WTC11 (cell line): ENCODE measurements around the gene CEACAM16. TPM values are rescaled to one million over a fixed set of nuclear protein-coding genes. Genes with fewer than 3 reads are reported as not detected.
A peak's percentile ranks its signal among the peaks of the same experiment; 100 is the strongest.

Experiments
- ATAC-seq: fragments of 200-7000 bp; cut with Tn5 transposase; 2 replicates; pipeline ENCODE4 v1.10.0; 2021; ENCODE audit warnings: mild to moderate bottlenecking, moderate library complexity
- CTCF ChIA-PET: fragments of 300-600 bp; sonication (Branson Sonifier 250); formaldehyde crosslinking; loops from one replicate; lab custom pipeline; 2021; ENCODE audit warnings: antibody characterized with exemption; lab: Charles Lee
- POLR2A ChIA-PET: fragments of 350-600 bp; sonication (Branson Sonifier 250); formaldehyde crosslinking; loops from one replicate; lab custom pipeline; 2021; ENCODE audit warnings: antibody characterized with exemption; lab: Charles Lee
- DNase-seq: peaks from one replicate; pipeline ENCODE4 v3.0.0; 2021; ENCODE audit warnings: low spot score
- H3K27ac Mint-ChIP-seq: 2 replicates; pipeline ENCODE4 v1.8.0; 2021; ENCODE audit warnings: mixed read lengths
- H3K27me3 Mint-ChIP-seq: 2 replicates; pipeline ENCODE4 v1.8.0; 2021; ENCODE audit warnings: low read depth, mild to moderate bottlenecking, moderate library complexity, mixed read lengths
- H3K36me3 Mint-ChIP-seq: 2 replicates; pipeline ENCODE4 v1.8.0; 2021; ENCODE audit warnings: mixed read lengths
- H3K4me1 Mint-ChIP-seq: 2 replicates; pipeline ENCODE4 v1.8.0; 2022; ENCODE audit warnings: mixed read lengths
- H3K4me3 Mint-ChIP-seq: 2 replicates; pipeline ENCODE4 v1.8.0; 2021; ENCODE audit warnings: mild to moderate bottlenecking, moderate library complexity, mixed read lengths
- H3K9me3 Mint-ChIP-seq: 2 replicates; pipeline ENCODE4 v1.8.0; 2021; ENCODE audit warnings: mixed read lengths
- CREB1 ChIP-seq: sonication (generic); formaldehyde crosslinking; IDR thresholded peaks from 2 replicates; pipeline ENCODE4 v1.8.0; 2023; ENCODE audit warnings: mild to moderate bottlenecking, missing genetic modification reagents
- CREM ChIP-seq: sonication (generic); formaldehyde crosslinking; IDR thresholded peaks from 2 replicates; pipeline ENCODE4 v1.8.1; 2022; ENCODE audit warnings: mild to moderate bottlenecking, missing genetic modification reagents, moderate library complexity
- CTCF ChIP-seq: fragments of 200-600 bp; IDR thresholded peaks from 2 replicates; pipeline ENCODE4 v1.8.0; 2022; ENCODE audit warnings: antibody characterized with exemption
- E2F1 ChIP-seq: sonication (generic); formaldehyde crosslinking; IDR thresholded peaks from 2 replicates; pipeline ENCODE4 v1.8.0; 2022; ENCODE audit warnings: mild to moderate bottlenecking, missing genetic modification reagents
- ESRRA ChIP-seq: sonication (generic); formaldehyde crosslinking; IDR thresholded peaks from 2 replicates; pipeline ENCODE4 v1.8.1; 2022; ENCODE audit warnings: mild to moderate bottlenecking, missing genetic modification reagents, borderline replicate concordance
- FOXK1 ChIP-seq: sonication (generic); formaldehyde crosslinking; IDR thresholded peaks from 2 replicates; pipeline ENCODE4 v1.8.0; 2022; ENCODE audit warnings: mild to moderate bottlenecking, moderate library complexity, missing genetic modification reagents
- HMGA2 ChIP-seq: fragments of 250-450 bp; sonication (Bioruptor Pico); IDR thresholded peaks from 2 replicates; pipeline ENCODE4 v1.4.0; 2021; ENCODE audit warnings: mild to moderate bottlenecking, moderate library complexity
- KAT7 ChIP-seq: sonication (generic); formaldehyde crosslinking; IDR thresholded peaks from 2 replicates; pipeline ENCODE4 v1.8.1; 2023; ENCODE audit warnings: missing genetic modification reagents, mild to moderate bottlenecking, borderline replicate concordance
- NR3C1 ChIP-seq: sonication (generic); formaldehyde crosslinking; conservative IDR thresholded peaks from 2 replicates; pipeline ENCODE4 v1.8.1; 2023; ENCODE audit warnings: low read depth, mild to moderate bottlenecking, missing genetic modification reagents
- STAT6 ChIP-seq: sonication (generic); formaldehyde crosslinking; conservative IDR thresholded peaks from 2 replicates; pipeline ENCODE4 v1.8.1; 2023; ENCODE audit warnings: mild to moderate bottlenecking, low read depth, missing genetic modification reagents, moderate library complexity
- TCF7 ChIP-seq: sonication (generic); formaldehyde crosslinking; IDR thresholded peaks from 2 replicates; pipeline ENCODE4 v1.8.0; 2022; ENCODE audit warnings: mild to moderate bottlenecking, low read depth, missing genetic modification reagents, moderate library complexity
- TEAD4 ChIP-seq: sonication (generic); formaldehyde crosslinking; IDR thresholded peaks from 2 replicates; pipeline ENCODE4 v1.8.0; 2022; ENCODE audit warnings: mild to moderate bottlenecking, missing genetic modification reagents
- TP53 ChIP-seq: sonication (generic); formaldehyde crosslinking; IDR thresholded peaks from 2 replicates; pipeline ENCODE4 v1.8.1; 2023; ENCODE audit warnings: mild to moderate bottlenecking, missing genetic modification reagents
- ZBTB21 ChIP-seq: sonication (generic); formaldehyde crosslinking; IDR thresholded peaks from 2 replicates; pipeline ENCODE4 v1.8.1; 2023; ENCODE audit warnings: mild to moderate bottlenecking, missing genetic modification reagents, borderline replicate concordance
- ZNF263 ChIP-seq: sonication (generic); formaldehyde crosslinking; IDR thresholded peaks from 2 replicates; pipeline ENCODE4 v1.8.1; 2022; ENCODE audit warnings: low read depth, mild to moderate bottlenecking, moderate library complexity, missing genetic modification reagents
- total RNA-seq: library from RNA; stranded (reverse); gene quantifications from 3 replicates; pipeline ENCODE4 v1.2.3, GENCODE V29; 2021
- TF ChIP-seq, protein P1 (sequence below): sonication (generic); formaldehyde crosslinking; IDR thresholded peaks from 2 replicates; pipeline ENCODE4 v1.8.0; 2022; ENCODE audit warnings: mild to moderate bottlenecking, missing genetic modification reagents
- TF ChIP-seq, protein P2 (sequence below): fragments of 250-450 bp; sonication (Bioruptor Pico); IDR thresholded peaks from 2 replicates; pipeline ENCODE4 v1.9.0; 2021; ENCODE audit warnings: mild to moderate bottlenecking
- TF ChIP-seq, protein P3 (sequence below): sonication (generic); formaldehyde crosslinking; IDR thresholded peaks from 2 replicates; pipeline ENCODE4 v1.8.1; 2022; ENCODE audit warnings: low read depth, missing genetic modification reagents, borderline replicate concordance
- TF ChIP-seq, protein P4 (sequence below): sonication (generic); formaldehyde crosslinking; conservative IDR thresholded peaks from 2 replicates; pipeline ENCODE4 v1.8.1; 2022; ENCODE audit warnings: mild to moderate bottlenecking, missing genetic modification reagents
- TF ChIP-seq, protein P5 (sequence below): sonication (generic); formaldehyde crosslinking; IDR thresholded peaks from 2 replicates; pipeline ENCODE4 v1.8.1; 2023; ENCODE audit warnings: mild to moderate bottlenecking, missing genetic modification reagents, moderate library complexity

The CEACAM16 gene
- total RNA-seq, 1 experiment from 2014 or later = not detected

DNA sequence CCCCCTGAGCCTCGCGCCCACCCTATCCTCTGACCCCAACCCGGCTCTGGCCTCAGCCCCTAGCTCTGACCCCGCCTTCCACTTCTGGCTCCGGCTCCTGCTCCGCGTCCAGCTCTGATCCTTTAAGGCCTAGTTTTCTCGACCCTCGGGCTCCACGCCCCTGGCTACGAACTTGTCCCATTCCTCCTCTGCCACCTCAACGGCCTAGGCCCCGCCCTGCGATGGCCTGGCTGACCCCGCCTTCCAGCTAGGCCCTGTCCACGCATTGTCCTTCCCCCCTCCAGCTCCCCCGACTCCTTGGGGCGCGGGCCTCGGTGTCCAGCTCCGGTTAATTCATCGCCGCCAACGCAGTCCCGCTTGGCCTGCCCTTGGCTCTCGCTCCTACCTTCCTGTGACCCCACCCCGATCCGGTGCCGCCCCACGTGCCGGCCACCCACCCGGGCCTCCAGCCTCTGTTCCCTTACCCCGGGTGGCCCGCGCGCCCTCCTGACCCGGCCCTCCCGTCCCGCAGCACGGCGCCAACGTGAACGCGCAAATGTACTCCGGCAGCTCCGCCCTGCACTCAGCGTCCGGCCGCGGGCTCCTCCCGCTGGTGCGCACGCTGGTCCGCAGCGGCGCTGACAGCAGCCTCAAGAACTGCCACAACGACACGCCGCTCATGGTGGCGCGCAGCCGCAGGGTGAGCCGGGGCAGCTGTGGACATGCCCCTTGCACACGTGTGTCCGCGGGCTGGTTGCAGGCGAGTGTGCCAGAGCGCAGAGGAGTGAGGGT lies 59.0 kb downstream of the CEACAM16 start (continued):
- TF ChIP-seq, protein P1, sequence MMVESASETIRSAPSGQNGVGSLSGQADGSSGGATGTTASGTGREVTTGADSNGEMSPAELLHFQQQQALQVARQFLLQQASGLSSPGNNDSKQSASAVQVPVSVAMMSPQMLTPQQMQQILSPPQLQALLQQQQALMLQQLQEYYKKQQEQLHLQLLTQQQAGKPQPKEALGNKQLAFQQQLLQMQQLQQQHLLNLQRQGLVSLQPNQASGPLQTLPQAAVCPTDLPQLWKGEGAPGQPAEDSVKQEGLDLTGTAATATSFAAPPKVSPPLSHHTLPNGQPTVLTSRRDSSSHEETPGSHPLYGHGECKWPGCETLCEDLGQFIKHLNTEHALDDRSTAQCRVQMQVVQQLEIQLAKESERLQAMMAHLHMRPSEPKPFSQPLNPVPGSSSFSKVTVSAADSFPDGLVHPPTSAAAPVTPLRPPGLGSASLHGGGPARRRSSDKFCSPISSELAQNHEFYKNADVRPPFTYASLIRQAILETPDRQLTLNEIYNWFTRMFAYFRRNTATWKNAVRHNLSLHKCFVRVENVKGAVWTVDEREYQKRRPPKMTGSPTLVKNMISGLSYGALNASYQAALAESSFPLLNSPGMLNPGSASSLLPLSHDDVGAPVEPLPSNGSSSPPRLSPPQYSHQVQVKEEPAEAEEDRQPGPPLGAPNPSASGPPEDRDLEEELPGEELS (CRISPR knock-in tag) = peak; percentile 76; the same call in 1 of the 2 replicates
- no peak for TF ChIP-seq KAT7
- 0 out of 2 replicates have a peak, but pooled peaks have one; percentile 76 for TF ChIP-seq STAT6
- peak; percentile 85 for TF ChIP-seq FOXK1 (CRISPR knock-in tag)
- TF ChIP-seq ZBTB21 (CRISPR knock-in tag) = peak; percentile 85; the same call in 1 of the 2 replicates
- no peak for TF ChIP-seq HMGA2 (CRISPR knock-in tag)

DNA sequence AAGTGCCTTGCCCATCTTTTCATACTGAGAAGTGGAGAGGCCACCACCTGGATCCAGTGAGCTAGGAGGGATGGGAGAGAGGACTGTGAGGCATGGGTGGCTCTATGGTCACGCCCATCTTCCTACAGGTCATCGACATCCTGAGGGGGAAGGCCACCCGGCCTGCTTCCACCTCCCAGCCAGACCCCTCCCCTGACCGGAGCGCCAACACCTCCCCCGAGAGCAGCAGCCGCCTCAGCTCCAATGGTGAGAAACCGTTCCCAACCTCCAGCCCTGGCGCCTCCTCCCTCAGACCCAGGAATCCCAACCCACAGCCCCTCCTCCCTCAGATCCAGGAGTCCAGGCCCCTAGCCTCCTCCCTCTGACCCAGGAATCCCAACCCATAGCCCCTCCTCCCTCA lies 59.6 kb downstream of the CEACAM16 start:
- peaks cover 58% of the 10 kb centered on the region for H3K27me3 Mint-ChIP-seq
- ATAC-seq = peak; percentile 40
- H3K4me3 Mint-ChIP-seq = peak overlapping the region; percentile 83
- TF ChIP-seq ZNF263 (CRISPR knock-in tag) (peak; percentile 51; the same call in 1 of the 2 replicates), TP53 (CRISPR knock-in tag) (no peak)
- TF ChIP-seq, protein P2, sequence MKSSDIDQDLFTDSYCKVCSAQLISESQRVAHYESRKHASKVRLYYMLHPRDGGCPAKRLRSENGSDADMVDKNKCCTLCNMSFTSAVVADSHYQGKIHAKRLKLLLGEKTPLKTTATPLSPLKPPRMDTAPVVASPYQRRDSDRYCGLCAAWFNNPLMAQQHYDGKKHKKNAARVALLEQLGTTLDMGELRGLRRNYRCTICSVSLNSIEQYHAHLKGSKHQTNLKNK (CRISPR knock-in tag) = no peak
- peak overlapping the region; percentile 74; the same call in 1 of the 2 replicates for H3K27ac Mint-ChIP-seq
- no peaks in the 10 kb centered on the region for H3K9me3 Mint-ChIP-seq
- POLR2A ChIA-PET = interaction anchor here (1.0 to 1.4 kb wide), 2 partner anchors 12 to 13 kb away, joined by 3 to 5 read pairs; no protein-coding TSS in a partner anchor
- CTCF ChIA-PET = interaction anchor here (0.7 to 4.7 kb wide), 9 partner anchors 13 to 148 kb away, joined by 3 to 115 read pairs (median 6); partner anchors contain the start of gene NECTIN2
- H3K4me1 Mint-ChIP-seq = peaks cover 31% of the 10 kb centered on the region
- peak; percentile 72 for DNase-seq
- no peaks in the 10 kb centered on the region for H3K36me3 Mint-ChIP-seq

DNA sequence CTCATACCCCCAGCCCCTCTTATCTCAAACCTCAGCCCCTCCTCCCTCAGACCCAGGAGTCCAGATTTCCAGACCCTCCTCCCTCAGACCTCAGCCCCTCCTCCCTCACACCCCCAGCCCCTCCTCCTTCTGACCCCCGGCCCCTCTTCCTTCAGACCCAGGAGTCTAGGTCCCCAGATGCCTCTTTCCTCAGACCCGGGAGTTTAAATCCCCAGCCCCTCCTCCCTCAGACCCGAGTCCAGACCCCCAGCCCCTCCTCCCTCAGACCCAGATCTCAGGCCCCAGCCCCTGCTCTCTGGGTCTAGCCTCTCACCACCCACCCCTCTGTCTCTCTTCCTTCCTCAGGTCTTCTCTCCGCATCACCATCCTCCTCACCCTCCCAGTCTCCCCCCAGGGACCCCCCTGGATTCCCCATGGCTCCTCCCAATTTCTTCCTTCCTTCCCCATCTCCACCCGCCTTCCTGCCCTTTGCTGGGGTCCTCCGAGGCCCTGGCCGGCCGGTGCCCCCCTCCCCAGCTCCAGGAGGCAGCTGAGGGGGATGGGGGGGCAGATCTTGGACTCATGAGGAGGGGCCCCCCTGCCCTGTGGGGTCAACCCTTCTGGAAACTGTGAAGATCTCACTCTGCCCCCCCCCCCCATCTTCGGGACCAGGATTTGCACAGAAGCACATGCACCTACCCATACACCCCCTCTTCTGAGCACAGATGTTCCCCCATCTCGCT lies 60.3 kb downstream of the CEACAM16 start:
- ChIA-PET CTCF (interaction anchor here (0.7 to 4.7 kb wide), 7 partner anchors 13 to 149 kb away, joined by 3 to 115 read pairs (median 5); partner anchors contain the start of gene NECTIN2), POLR2A (interaction anchor here (1.0 kb wide), 1 partner anchor 14 kb away, joined by 3 read pairs; no protein-coding TSS in a partner anchor)
- Mint-ChIP-seq H3K4me1 (peaks cover 27% of the 10 kb centered on the region), H3K36me3 (no peaks in the 10 kb centered on the region), H3K4me3 (no peak overlapping the region), H3K27ac (no peak overlapping the region), H3K27me3 (peaks cover 52% of the 10 kb centered on the region), H3K9me3 (no peaks in the 10 kb centered on the region)
- no peak for DNase-seq
- no peak for ATAC-seq
- no peak for TF ChIP-seq CREM (CRISPR knock-in tag)
- TF ChIP-seq, protein P3, sequence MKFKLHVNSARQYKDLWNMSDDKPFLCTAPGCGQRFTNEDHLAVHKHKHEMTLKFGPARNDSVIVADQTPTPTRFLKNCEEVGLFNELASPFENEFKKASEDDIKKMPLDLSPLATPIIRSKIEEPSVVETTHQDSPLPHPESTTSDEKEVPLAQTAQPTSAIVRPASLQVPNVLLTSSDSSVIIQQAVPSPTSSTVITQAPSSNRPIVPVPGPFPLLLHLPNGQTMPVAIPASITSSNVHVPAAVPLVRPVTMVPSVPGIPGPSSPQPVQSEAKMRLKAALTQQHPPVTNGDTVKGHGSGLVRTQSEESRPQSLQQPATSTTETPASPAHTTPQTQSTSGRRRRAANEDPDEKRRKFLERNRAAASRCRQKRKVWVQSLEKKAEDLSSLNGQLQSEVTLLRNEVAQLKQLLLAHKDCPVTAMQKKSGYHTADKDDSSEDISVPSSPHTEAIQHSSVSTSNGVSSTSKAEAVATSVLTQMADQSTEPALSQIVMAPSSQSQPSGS (CRISPR knock-in tag) = no peak
- TF ChIP-seq, protein P4, sequence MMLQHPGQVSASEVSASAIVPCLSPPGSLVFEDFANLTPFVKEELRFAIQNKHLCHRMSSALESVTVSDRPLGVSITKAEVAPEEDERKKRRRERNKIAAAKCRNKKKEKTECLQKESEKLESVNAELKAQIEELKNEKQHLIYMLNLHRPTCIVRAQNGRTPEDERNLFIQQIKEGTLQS = no peak
- no peak for TF ChIP-seq TEAD4 (CRISPR knock-in tag)
- no peak for TF ChIP-seq ESRRA
- TF ChIP-seq, protein P5, sequence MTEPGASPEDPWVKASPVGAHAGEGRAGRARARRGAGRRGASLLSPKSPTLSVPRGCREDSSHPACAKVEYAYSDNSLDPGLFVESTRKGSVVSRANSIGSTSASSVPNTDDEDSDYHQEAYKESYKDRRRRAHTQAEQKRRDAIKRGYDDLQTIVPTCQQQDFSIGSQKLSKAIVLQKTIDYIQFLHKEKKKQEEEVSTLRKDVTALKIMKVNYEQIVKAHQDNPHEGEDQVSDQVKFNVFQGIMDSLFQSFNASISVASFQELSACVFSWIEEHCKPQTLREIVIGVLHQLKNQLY (CRISPR knock-in tag) = no peak
- TF ChIP-seq CTCF = no peak
- TF ChIP-seq TCF7 (CRISPR knock-in tag) = no peak
- TF ChIP-seq CREB1 (CRISPR knock-in tag) = no peak
- no peak for TF ChIP-seq E2F1
- no peak for TF ChIP-seq NR3C1
